Osteoblast (primary cell): ENCODE data around the gene GLCCI1. TPM values are rescaled to one million over a fixed set of nuclear protein-coding genes. Genes with fewer than 3 reads are reported as not detected.

ENCODE experiments used
- DNase-seq: peaks from one replicate; pipeline ENCODE4 v3.0.0; 2011; ENCODE audit warnings: low spot score, mixed read lengths; ENCODE audit not compliant: insufficient read length; ENCODE audit errors: missing footprints
- H2AFZ ChIP-seq: 2 replicates; pipeline ENCODE4 v1.6.0; 2011; ENCODE audit warnings: mild to moderate bottlenecking, low read length
- H3K27ac ChIP-seq: 2 replicates; pipeline ENCODE4 v1.5.1; 2011; ENCODE audit warnings: mild to moderate bottlenecking, low read depth, low read length, moderate library complexity
- H3K27me3 ChIP-seq: 2 replicates; pipeline ENCODE4 v1.6.0; 2012; ENCODE audit warnings: mild to moderate bottlenecking, control low read depth, inconsistent platforms, low read length, moderate library complexity; ENCODE audit not compliant: insufficient read depth
- H3K36me3 ChIP-seq: 2 replicates; pipeline ENCODE4 v1.5.1; 2011; ENCODE audit warnings: mild to moderate bottlenecking, low read length, control low read depth, moderate library complexity; ENCODE audit not compliant: insufficient read depth
- H3K4me1 ChIP-seq: 2 replicates; pipeline ENCODE4 v1.5.1; 2011; ENCODE audit warnings: mild to moderate bottlenecking, low read length, control low read depth, moderate library complexity; ENCODE audit not compliant: insufficient read depth
- H3K4me2 ChIP-seq: 2 replicates; pipeline ENCODE4 v1.6.0; 2011; ENCODE audit warnings: mild to moderate bottlenecking, low read length; ENCODE audit not compliant: insufficient read depth
- H3K4me3 ChIP-seq: fragments of 200-600 bp; sonication (generic); 3 replicates; pipeline ENCODE4 v1.5.1; 2012; ENCODE audit warnings: mild to moderate bottlenecking, low read length, inconsistent platforms; ENCODE audit not compliant: insufficient read depth
- H3K79me2 ChIP-seq: 2 replicates; pipeline ENCODE4 v1.6.0; 2012; ENCODE audit warnings: mild to moderate bottlenecking, low read length, control low read depth, inconsistent platforms; ENCODE audit not compliant: insufficient read depth
- H3K9me3 ChIP-seq: 2 replicates; pipeline ENCODE4 v1.5.1; 2011; ENCODE audit warnings: low read depth, low read length, control low read depth
- H4K20me1 ChIP-seq: 2 replicates; pipeline ENCODE4 v1.6.0; 2012; ENCODE audit warnings: mild to moderate bottlenecking, low read length, control low read depth; ENCODE audit not compliant: insufficient read depth
- total RNA-seq: library from RNA; depleted of rRNA; stranded (reverse); fragments of >200 nt; gene quantifications from 2 replicates; pipeline ENCODE4 v1.2.3, GENCODE V29; 2012
- TF ChIP-seq, protein P1 (sequence below): IDR thresholded peaks from 2 replicates; pipeline ENCODE4 v1.5.1; 2011; ENCODE audit warnings: mild to moderate bottlenecking, low read depth, low read length, moderate library complexity; ENCODE audit errors: extremely low read depth

Gene GLCCI1
- total RNA-seq, 1 donor = 10.1 TPM

DNA sequence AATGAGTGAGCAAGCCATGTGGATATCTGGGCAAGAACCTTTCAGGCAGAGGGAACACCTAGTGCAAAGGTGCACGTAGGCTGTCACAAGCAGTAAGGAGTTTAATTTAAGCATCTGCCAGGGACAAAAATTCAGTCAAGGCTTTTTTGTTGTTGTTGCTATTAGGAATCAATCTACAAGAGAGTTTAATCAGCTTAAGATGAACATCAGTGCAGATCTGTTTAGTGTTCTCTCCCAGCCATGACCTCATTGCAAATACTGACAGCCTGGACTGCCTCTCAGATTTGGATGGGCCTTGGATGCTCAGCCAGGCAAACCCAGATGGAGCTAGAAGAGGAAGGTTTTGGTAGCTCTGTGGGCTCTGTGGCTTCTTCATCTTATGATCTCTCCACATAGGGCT is 3.3 kb upstream of the GLCCI1 start:
- H3K4me2 ChIP-seq = no peak overlapping the region
- H3K9me3 ChIP-seq = no peaks in the 10 kb centered on the region
- H3K4me1 ChIP-seq = peaks cover 17% of the 10 kb centered on the region
- no peak overlapping the region for H3K4me3 ChIP-seq
- H3K36me3 ChIP-seq = no peaks in the 10 kb centered on the region
- no peak overlapping the region for H3K27ac ChIP-seq
- TF ChIP-seq, protein P1, sequence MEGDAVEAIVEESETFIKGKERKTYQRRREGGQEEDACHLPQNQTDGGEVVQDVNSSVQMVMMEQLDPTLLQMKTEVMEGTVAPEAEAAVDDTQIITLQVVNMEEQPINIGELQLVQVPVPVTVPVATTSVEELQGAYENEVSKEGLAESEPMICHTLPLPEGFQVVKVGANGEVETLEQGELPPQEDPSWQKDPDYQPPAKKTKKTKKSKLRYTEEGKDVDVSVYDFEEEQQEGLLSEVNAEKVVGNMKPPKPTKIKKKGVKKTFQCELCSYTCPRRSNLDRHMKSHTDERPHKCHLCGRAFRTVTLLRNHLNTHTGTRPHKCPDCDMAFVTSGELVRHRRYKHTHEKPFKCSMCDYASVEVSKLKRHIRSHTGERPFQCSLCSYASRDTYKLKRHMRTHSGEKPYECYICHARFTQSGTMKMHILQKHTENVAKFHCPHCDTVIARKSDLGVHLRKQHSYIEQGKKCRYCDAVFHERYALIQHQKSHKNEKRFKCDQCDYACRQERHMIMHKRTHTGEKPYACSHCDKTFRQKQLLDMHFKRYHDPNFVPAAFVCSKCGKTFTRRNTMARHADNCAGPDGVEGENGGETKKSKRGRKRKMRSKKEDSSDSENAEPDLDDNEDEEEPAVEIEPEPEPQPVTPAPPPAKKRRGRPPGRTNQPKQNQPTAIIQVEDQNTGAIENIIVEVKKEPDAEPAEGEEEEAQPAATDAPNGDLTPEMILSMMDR = no peak
- H3K27me3 ChIP-seq = no peaks in the 10 kb centered on the region
- peaks cover 8% of the 10 kb centered on the region for H3K79me2 ChIP-seq
- no peak overlapping the region for H2AFZ ChIP-seq
- no peaks in the 10 kb centered on the region for H4K20me1 ChIP-seq
- no peak for DNase-seq

- DNase-seq = no peak
- H4K20me1 ChIP-seq = peaks cover 8% of the 10 kb centered on the region
- no peak overlapping the region for H3K4me3 ChIP-seq
- no peaks in the 10 kb centered on the region for H3K9me3 ChIP-seq
- H2AFZ ChIP-seq = no peak overlapping the region
- H3K79me2 ChIP-seq = peaks cover 17% of the 10 kb centered on the region
- no peak overlapping the region for H3K4me2 ChIP-seq
- TF ChIP-seq, protein P1 = no peak
- H3K36me3 ChIP-seq = no peaks in the 10 kb centered on the region
- H3K4me1 ChIP-seq = peaks cover 25% of the 10 kb centered on the region
- H3K27me3 ChIP-seq = no peaks in the 10 kb centered on the region
- H3K27ac ChIP-seq = no peak overlapping the region
Observed at GRCh38 chr7:7966141-7966734, 2.4 kb upstream of the GLCCI1 start.

- H3K79me2 ChIP-seq = peaks cover 32% of the 10 kb centered on the region
- H3K27me3 ChIP-seq = no peaks in the 10 kb centered on the region
- no peaks in the 10 kb centered on the region for H3K9me3 ChIP-seq
- TF ChIP-seq, protein P1 = no peak
- H4K20me1 ChIP-seq = peaks cover 13% of the 10 kb centered on the region
- peak overlapping the region; percentile 43 for H3K27ac ChIP-seq
- peak overlapping the region; percentile 97 for H3K4me2 ChIP-seq
- H2AFZ ChIP-seq = peak overlapping the region; percentile 98
- H3K4me3 ChIP-seq = peak overlapping the region; percentile 88
- peak; percentile 75 for DNase-seq
- no peaks in the 10 kb centered on the region for H3K36me3 ChIP-seq
- peaks cover 19% of the 10 kb centered on the region for H3K4me1 ChIP-seq
Observed at GRCh38 chr7:7967886-7968543, 581 bp upstream of the GLCCI1 start.

- TF ChIP-seq, protein P1 = no peak
- Histone ChIP-seq H3K79me2 (peaks cover 45% of the 10 kb centered on the region), H4K20me1 (peaks cover 13% of the 10 kb centered on the region), H3K9me3 (no peaks in the 10 kb centered on the region), H3K4me2 (peak overlapping the region; percentile 97), H3K27ac (peak overlapping the region; percentile 50), H2AFZ (peak overlapping the region; percentile 83), H3K4me3 (peak overlapping the region; percentile 88), H3K4me1 (peaks cover 16% of the 10 kb centered on the region), H3K36me3 (no peaks in the 10 kb centered on the region), H3K27me3 (no peaks in the 10 kb centered on the region)
- peak; percentile 86 for DNase-seq
Observed at GRCh38 chr7:7969306-7970236, 975 bp downstream of the GLCCI1 start.
